ENCODE measurements around the gene RXRG. TPM values are rescaled to one million over a fixed set of nuclear protein-coding genes. Genes with fewer than 3 reads are reported as not detected.

The RXRG gene
- total and polyA plus RNA-seq, 2 of the 8 experiments (the other 6 are each of a cell fraction or from before 2014, with no cell fraction given) = not detected

- TF ChIP-seq CHD7 (IDR thresholded peaks at IDR 0.05; ENCODE audit: insufficient replicate concordance, low read length) (no peak), YY1 (IDR thresholded peaks at IDR 0.05; ENCODE audit: low read depth, low read length) (no peak), CTBP2 (IDR thresholded peaks at IDR 0.05; ENCODE audit: borderline replicate concordance, insufficient read depth, insufficient read length, low read length) (no peak), EGR1 (IDR thresholded peaks at IDR 0.05; ENCODE audit: borderline replicate concordance, low read depth, low read length) (no peak), RNF2 (IDR thresholded peaks at IDR 0.05; ENCODE audit: borderline replicate concordance, low read depth, low read length, missing control alignments, poor library complexity, severe bottlenecking) (no peak), TAF1 (IDR thresholded peaks at IDR 0.05; ENCODE audit: low read depth, low read length) (no peak), ATF3 (IDR thresholded peaks at IDR 0.05; ENCODE audit: insufficient read depth, low read depth, low read length) (no peak), TEAD4 (IDR thresholded peaks at IDR 0.05; ENCODE audit: low read depth, low read length) (no peak), FOSL1 (IDR thresholded peaks at IDR 0.05; ENCODE audit: insufficient read depth, low read depth, low read length) (no peak)
Observed at GRCh38 chr1:165481820-165482532, 37.0 kb upstream of the RXRG start (continued).
